Mesenchymal stem cell (in vitro differentiated cells and primary cell): ENCODE data around the gene KANSL3.

Experiments
- DNase-seq: peaks from one replicate; pipeline ENCODE4 v3.0.0-alpha.2; 2013
- H2AFZ ChIP-seq: one replicate; pipeline ENCODE4 v1.6.1; 2013; ENCODE audit warnings: low read depth, mild to moderate bottlenecking, control low read depth, inconsistent platforms, low read length, moderate library complexity
- H2AK5ac ChIP-seq: 2 replicates; pipeline ENCODE4 v1.6.1; 2013; ENCODE audit warnings: low read length, moderate library complexity, mild to moderate bottlenecking, inconsistent platforms; ENCODE audit not compliant: severe bottlenecking
- H2BK120ac ChIP-seq: one replicate; pipeline ENCODE4 v1.6.1; 2013; ENCODE audit warnings: low read depth, mild to moderate bottlenecking, inconsistent platforms, low read length, moderate library complexity
- H2BK12ac ChIP-seq, 2 experiments: one replicate each; pipeline ENCODE4 v1.6.1; 2013; ENCODE audit warnings: inconsistent platforms in 2 of 2, low read length in 2 of 2, mild to moderate bottlenecking in 2 of 2, moderate library complexity in 2 of 2, control low read depth in 1 of 2
- H2BK15ac ChIP-seq: one replicate; pipeline ENCODE4 v1.6.1; 2013; ENCODE audit warnings: mild to moderate bottlenecking, low read depth, inconsistent platforms; ENCODE audit not compliant: poor library complexity, severe bottlenecking
- H2BK5ac ChIP-seq: 2 replicates; pipeline ENCODE4 v1.6.1; 2013; ENCODE audit warnings: low read depth, mild to moderate bottlenecking, low read length, control low read depth, inconsistent platforms; ENCODE audit not compliant: poor library complexity, severe bottlenecking
- H3K14ac ChIP-seq, 2 experiments: one replicate each; pipeline ENCODE4 v1.6.1; 2013; ENCODE audit warnings: inconsistent platforms in 2 of 2, low read length in 2 of 2, control low read depth in 1 of 2, mild to moderate bottlenecking in 1 of 2, moderate library complexity in 1 of 2
- H3K18ac ChIP-seq, 2 experiments: one replicate each; pipeline ENCODE4 v1.6.1; 2013; ENCODE audit warnings: inconsistent platforms in 2 of 2, low read length in 2 of 2, control low read depth in 1 of 2, low read depth in 1 of 2, mild to moderate bottlenecking in 1 of 2
- H3K23ac ChIP-seq, 2 experiments: one replicate each; pipeline ENCODE4 v1.6.1; 2013; ENCODE audit warnings: inconsistent platforms in 2 of 2, low read length in 2 of 2, mild to moderate bottlenecking in 2 of 2, moderate library complexity in 2 of 2, control low read depth in 1 of 2
- H3K27ac ChIP-seq: 2 replicates; pipeline ENCODE4 v1.5.1; 2013; ENCODE audit warnings: mild to moderate bottlenecking, moderate library complexity, low read length, control low read depth, inconsistent platforms; ENCODE audit not compliant: poor library complexity, severe bottlenecking
- H3K27me3 ChIP-seq, 2 experiments: 2 replicates each; pipeline versions ENCODE4 v1.6.1 to v1.7.0; 2013; ENCODE audit warnings: low read length in 2 of 2, mild to moderate bottlenecking in 2 of 2, moderate library complexity in 2 of 2, control low read depth in 1 of 2, inconsistent platforms in 1 of 2; ENCODE audit not compliant: control insufficient read depth in 1 of 2, insufficient read depth in 1 of 2
- H3K36me3 ChIP-seq, 2 experiments: 2 replicates each; pipeline versions ENCODE4 v1.6.1 to v1.7.0; 2013; ENCODE audit warnings: low read length in 2 of 2, control low read depth in 1 of 2, inconsistent platforms in 1 of 2, low read depth in 1 of 2, mild to moderate bottlenecking in 1 of 2; ENCODE audit not compliant: insufficient read depth in 2 of 2, control insufficient read depth in 1 of 2
- H3K4ac ChIP-seq, 2 experiments: one replicate each; pipeline ENCODE4 v1.6.1; 2013; ENCODE audit warnings: inconsistent platforms in 2 of 2, low read length in 2 of 2, mild to moderate bottlenecking in 2 of 2, moderate library complexity in 2 of 2, control low read depth in 1 of 2, low read depth in 1 of 2
- H3K4me1 ChIP-seq: 2 replicates; pipeline ENCODE4 v1.6.1; 2013; ENCODE audit warnings: low read depth, low read length, control low read depth; ENCODE audit not compliant: control insufficient read depth, insufficient read depth
- H3K4me2 ChIP-seq: 2 replicates; pipeline ENCODE4 v1.6.1; 2013; ENCODE audit warnings: low read length, mild to moderate bottlenecking, inconsistent platforms; ENCODE audit not compliant: poor library complexity, severe bottlenecking
- H3K4me3 ChIP-seq, 2 experiments: 2 replicates each; pipeline versions ENCODE4 v1.5.1 to v1.7.0; 2013; ENCODE audit warnings: low read length in 2 of 2, mild to moderate bottlenecking in 2 of 2, control low read depth in 1 of 2, low read depth in 1 of 2; ENCODE audit not compliant: insufficient read depth in 1 of 2
- H3K79me1 ChIP-seq: replicated peaks from 2 replicates; pipeline ENCODE4 v1.6.1; 2013; ENCODE audit warnings: mild to moderate bottlenecking, control low read depth, low read length, inconsistent platforms; ENCODE audit not compliant: poor library complexity, severe bottlenecking
- H3K9ac ChIP-seq: 2 replicates; pipeline ENCODE4 v1.7.0; 2013; ENCODE audit warnings: mild to moderate bottlenecking, low read length, moderate library complexity
- H3K9me3 ChIP-seq: 2 replicates; pipeline ENCODE4 v1.7.0; 2013; ENCODE audit warnings: mild to moderate bottlenecking, low read length; ENCODE audit not compliant: control insufficient read depth
- H4K8ac ChIP-seq: one replicate; pipeline ENCODE4 v1.6.1; 2013; ENCODE audit warnings: inconsistent platforms, mild to moderate bottlenecking, low read length, moderate library complexity
- H4K91ac ChIP-seq: one replicate; pipeline ENCODE4 v1.6.1; 2013; ENCODE audit warnings: mild to moderate bottlenecking, low read length, inconsistent platforms
- WGBS: methylation state at CpG from one replicate; pipeline ENCODE4 v1.1.7; 2013; ENCODE audit warnings: mixed read lengths; 5-methylcytosine and 5-hydroxymethylcytosine counted together

KANSL3 gene

GRCh38 chr2:96552315-96553175 lies 85.6 kb downstream of the KANSL3 start:
- H4K91ac ChIP-seq, result no peak overlapping the region

GRCh38 chr2:96551605-96552314 lies 86.4 kb downstream of the KANSL3 start:
- Histone ChIP-seq H3K27ac (no peak overlapping the region), H3K36me3 (peaks cover 47 to 53% of the 10 kb centered on the region in 2 experiments), H3K9me3 (no peaks in the 10 kb centered on the region), H2AK5ac (no peak overlapping the region), H3K4me2 (no peak overlapping the region), H2BK120ac (no peak overlapping the region), H3K4me1 (peaks cover 15% of the 10 kb centered on the region), H2BK5ac (no peak overlapping the region), H4K91ac (no peak overlapping the region), H2BK15ac (peak overlapping the region; percentile 12), H3K18ac (no peak overlapping the region), H3K27me3 (no peaks in the 10 kb centered on the region), H3K9ac (no peak overlapping the region), H3K79me1 (no peaks in the 10 kb centered on the region), H3K14ac (no peak overlapping the region), H3K23ac (no peak overlapping the region), H3K4ac (no peak overlapping the region), H2AFZ (no peak overlapping the region), H3K4me3 (no peak overlapping the region), H4K8ac (no peak overlapping the region), H2BK12ac (no peak overlapping the region)
- no peak for DNase-seq
- 94% methylated on average over 25 of the region's 25 CpGs for WGBS

More at GRCh38 chr2:96552315-96553175, 85.6 kb downstream of the KANSL3 start:
- no peaks in the 10 kb centered on the region for H3K9me3 ChIP-seq
- no peak overlapping the region for H2BK5ac ChIP-seq
- H3K4me3 ChIP-seq, result no peak overlapping the region
- WGBS, result 92% methylated on average over 16 of the region's 18 CpGs
- H3K4me1 ChIP-seq, result peaks cover 20% of the 10 kb centered on the region
- no peaks in the 10 kb centered on the region for H3K79me1 ChIP-seq
- no peak overlapping the region for H2BK15ac ChIP-seq
- no peak overlapping the region for H3K4me2 ChIP-seq
- peaks cover 42 to 49% of the 10 kb centered on the region in 2 experiments for H3K36me3 ChIP-seq
- no peak overlapping the region for H3K4ac ChIP-seq
- no peak overlapping the region for H2BK12ac ChIP-seq
- no peak overlapping the region for H2AK5ac ChIP-seq
- no peak for DNase-seq
- H3K18ac ChIP-seq, result no peak overlapping the region
- H2BK120ac ChIP-seq, result no peak overlapping the region
- H2AFZ ChIP-seq, result no peak overlapping the region
- H4K8ac ChIP-seq, result no peak overlapping the region
- no peak overlapping the region for H3K23ac ChIP-seq
- no peak overlapping the region for H3K9ac ChIP-seq
- no peak overlapping the region for H3K27ac ChIP-seq
- no peak overlapping the region for H3K14ac ChIP-seq
- no peaks in the 10 kb centered on the region for H3K27me3 ChIP-seq

- peaks cover 11% of the 10 kb centered on the region for H3K4me1 ChIP-seq
- H3K9ac ChIP-seq, result no peak overlapping the region
- H3K14ac ChIP-seq, result no peak overlapping the region
- H2AK5ac ChIP-seq, result no peak overlapping the region
- no peak overlapping the region for H2BK15ac ChIP-seq
- H3K4me3 ChIP-seq, result no peak overlapping the region
- peaks cover 4% of the 10 kb centered on the region for H3K79me1 ChIP-seq
- H3K27me3 ChIP-seq, result no peaks in the 10 kb centered on the region
- H3K36me3 ChIP-seq, result peaks cover 50 to 53% of the 10 kb centered on the region in 2 experiments
- no peak overlapping the region for H2BK12ac ChIP-seq
- H2AFZ ChIP-seq, result no peak overlapping the region
- DNase-seq, result no peak
- no peak overlapping the region for H2BK5ac ChIP-seq
- no peak overlapping the region for H4K8ac ChIP-seq
- no peak overlapping the region for H3K23ac ChIP-seq
- no peak overlapping the region for H3K4ac ChIP-seq
- no peak overlapping the region for H4K91ac ChIP-seq
- 94% methylated on average over 13 of the region's 14 CpGs for WGBS
- no peaks in the 10 kb centered on the region for H3K9me3 ChIP-seq
- no peak overlapping the region for H3K18ac ChIP-seq
- no peak overlapping the region for H2BK120ac ChIP-seq
- H3K4me2 ChIP-seq, result no peak overlapping the region
- no peak overlapping the region for H3K27ac ChIP-seq
Observed at GRCh38 chr2:96550787-96551604, 87.1 kb downstream of the KANSL3 start.
